NCI-H345 treated with DMSO at 0.1 percent for 48 hours (cell line): ENCODE data around the gene CCSER1.

Source experiments
- DNase-seq: peaks from one replicate; lab custom pipeline; 2025; ENCODE audit not compliant: unreplicated experiment; lab: John Stamatoyannopoulos, UW

CCSER1 gene

DNA sequence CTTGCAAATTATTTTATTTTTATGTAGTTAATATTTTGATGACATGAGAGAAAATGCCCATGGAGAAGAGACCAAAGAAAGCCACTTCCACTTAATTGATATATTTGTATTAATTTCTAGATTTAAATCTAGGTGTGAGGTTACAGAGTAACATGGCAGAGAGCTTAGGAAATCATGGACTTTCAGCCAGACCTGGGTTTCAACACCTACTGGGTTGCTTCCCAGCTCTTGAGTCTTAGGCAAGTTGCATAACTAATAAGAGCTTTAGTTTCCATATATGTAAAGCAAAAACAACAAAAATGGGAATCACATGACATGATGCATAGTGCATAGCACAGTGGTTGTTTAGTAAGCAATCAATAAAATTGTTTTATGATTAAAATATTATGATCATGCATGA, 413.3 kb downstream of the CCSER1 start:
- no peak for DNase-seq

DNA sequence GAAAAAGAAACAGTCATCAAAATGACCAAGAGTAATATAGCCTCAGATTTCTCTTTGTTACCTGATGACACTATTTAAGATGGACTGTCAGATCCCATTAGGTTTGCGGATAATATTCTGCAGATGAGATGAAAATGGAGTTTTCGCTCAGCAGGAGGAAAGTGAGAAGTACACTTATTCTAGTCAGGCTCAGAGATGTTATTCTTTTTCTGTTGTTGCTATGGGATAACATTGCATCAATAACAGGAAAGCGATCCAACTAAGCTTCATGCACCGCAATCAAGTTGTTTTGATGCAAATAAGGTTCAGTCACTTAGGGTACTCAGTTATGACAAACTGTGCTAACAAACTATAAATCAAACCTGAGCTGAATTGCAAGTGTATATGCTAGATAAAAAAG, 415.0 kb downstream of the CCSER1 start:
- DNase-seq = no peak

DNA sequence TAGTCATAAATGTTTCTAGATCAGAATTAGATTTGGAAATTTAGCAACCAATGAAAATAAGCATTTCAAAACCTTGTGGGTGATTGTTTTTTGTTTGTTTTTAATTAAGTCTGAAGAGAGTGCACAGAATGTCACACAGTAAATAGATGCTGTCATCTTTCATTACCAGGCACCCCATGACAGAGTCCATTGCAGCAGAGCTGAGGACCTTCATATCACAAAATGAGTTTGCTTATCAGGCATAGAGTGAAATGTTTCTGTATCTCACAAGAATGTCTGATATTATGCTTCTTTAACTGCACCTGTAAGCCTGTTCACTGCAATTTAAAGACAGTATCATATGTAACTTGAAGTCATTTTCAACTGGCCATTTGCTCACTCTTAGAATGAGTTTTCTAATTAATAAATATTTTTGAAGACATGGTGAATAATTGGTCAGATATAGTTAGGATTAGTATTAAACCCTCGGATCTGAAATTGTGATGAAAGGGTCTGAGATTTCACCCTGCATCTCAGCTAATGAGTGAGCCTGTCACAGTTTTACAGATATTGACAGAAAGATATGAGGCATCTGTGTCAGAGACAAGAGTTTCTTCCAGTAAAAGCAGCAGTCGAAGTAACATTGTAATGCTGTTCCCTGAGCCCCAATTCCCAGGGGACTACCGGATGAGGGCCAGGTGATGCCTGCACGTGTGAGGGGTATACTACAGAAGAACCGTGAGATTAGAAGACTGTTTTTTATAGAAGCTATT, 416.4 kb downstream of the CCSER1 start:
- DNase-seq = no peak

DNA sequence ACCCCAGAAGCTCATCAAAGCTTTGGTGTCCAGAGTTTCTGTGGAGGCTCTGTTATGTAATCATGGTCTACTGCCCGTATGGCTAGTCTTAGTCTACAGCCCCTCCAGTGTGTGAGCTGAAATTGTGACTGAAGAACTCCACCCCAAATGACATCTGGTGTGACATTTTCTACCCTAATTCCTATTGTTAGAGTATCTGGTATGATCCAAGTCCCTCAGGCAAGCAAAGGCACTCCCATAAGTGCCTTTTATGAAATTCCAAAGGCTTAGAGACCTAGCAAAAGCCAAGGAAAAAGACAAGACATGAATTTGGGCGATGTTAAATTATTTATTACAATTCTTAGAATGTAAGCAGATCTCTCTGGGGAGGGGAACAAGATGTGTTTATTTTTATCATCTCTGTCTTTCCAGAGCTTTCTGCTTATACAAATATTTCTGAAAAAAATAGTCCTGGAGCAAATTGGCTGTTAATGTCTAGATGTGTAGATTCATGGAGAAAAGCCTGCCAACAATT, 417.4 kb downstream of the CCSER1 start:
- DNase-seq = no peak

DNA sequence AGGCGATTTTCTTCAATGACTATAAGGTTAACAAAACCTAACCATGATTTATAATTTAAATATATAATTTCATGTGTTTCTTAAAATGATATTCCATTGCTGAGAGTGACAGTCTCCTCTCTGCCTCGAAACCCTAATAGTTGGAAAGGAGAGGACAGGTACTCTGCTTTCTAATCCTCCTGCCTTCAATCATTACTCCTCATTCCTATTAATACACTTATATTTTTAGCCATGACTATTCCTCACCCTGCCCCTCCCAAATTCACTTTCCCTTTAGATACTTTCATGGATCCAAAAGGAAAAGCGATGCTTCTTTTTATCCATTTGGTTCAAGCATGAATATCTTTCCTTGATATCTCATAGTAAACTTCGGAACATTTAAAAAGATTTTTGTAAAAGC, 418.2 kb downstream of the CCSER1 start:
- no peak for DNase-seq

DNA sequence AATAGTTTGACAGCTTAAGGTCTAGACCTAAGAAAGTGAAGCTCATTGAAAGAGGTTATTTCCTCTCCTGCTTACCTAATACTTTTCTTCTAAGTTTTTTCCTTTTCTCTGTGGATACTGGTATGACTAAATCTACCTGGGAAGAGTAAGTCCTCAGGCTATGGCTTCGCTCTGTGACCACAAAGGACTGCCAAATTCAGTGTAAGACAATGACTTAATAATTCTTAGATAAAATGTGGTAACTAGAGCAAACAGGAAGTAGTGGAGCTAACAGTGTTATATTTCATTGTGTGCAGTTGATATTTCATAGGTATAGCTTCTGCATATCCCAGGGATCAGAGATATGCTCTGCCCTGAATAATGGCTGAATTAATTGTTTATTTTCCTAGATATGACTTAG, 418.9 kb downstream of the CCSER1 start:
- DNase-seq = no peak

DNA sequence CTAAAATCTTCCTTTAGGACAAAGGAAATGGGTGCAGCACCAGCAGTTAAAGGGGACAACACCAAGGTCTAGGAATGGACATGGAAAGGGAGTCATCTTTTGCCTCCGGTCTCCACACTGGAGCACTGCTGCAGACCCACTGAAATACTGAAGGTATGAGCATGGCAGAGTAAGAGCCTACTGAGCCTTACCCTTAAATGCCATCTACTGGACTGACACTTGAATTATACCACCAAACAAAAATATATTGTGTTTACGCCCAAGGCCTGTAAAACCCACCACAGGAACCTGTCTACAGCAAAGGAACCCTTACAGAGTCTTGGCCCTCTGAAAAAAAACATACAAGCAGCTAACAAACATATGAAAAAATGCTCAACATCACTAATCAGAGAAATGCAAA, 443.4 kb downstream of the CCSER1 start:
- DNase-seq = no peak

DNA sequence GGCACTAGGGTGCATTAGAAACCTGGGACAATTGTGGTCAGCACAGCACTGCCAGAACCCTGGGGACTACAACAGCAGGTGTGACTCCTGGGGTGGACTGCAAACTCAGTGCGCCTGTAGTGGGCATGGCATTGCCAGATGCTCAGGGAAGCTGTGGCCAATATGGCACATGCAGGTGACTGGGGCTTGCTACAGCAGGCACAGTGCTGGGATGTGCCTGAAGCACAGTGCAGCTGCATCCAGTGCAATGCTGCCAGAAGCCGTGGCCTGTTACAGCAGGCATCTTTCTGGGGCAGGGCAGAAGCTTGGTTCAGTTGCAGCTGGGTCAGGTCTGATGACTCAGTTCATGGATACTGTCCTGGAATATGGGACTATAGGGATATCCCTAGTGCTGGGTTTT, 445.8 kb downstream of the CCSER1 start:
- DNase-seq = no peak

DNA sequence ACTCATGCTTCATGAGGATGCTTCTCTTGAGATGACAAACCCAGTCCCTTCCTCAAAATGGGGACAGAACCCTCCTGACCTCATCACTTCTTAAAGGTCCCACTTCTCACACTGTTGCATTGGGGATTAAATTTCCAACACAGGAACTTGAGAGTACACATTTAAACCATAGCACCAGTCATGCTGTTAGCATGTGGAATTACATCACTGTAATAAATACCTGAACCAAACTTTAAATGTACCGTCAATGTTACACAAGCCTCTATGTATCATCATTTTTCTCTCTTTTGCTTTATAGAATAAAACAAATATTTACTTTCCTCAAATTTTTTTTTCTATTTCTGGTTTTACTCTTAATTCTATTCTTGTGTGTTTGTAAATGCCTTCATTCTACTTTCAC, 448.2 kb downstream of the CCSER1 start:
- no peak for DNase-seq

DNA sequence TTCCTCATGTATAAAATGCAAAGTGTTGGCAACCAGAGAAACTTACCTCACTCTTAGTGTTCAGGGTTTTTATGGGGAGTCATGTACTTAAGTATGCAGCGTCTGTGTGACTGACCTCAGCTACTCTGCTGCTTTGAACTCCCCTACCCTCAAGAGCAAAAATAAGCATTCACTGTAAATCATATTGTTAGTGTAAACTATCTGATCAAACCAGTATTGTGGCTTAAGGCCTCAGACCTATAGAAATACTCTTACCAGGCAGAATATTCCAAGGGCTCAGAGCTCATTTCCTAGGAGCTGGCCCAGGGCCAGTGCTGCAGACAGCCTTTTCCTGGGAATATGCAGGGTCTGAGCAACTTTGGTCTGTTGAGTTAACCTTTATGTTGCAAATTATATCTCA, 453.1 kb downstream of the CCSER1 start:
- DNase-seq = no peak

DNA sequence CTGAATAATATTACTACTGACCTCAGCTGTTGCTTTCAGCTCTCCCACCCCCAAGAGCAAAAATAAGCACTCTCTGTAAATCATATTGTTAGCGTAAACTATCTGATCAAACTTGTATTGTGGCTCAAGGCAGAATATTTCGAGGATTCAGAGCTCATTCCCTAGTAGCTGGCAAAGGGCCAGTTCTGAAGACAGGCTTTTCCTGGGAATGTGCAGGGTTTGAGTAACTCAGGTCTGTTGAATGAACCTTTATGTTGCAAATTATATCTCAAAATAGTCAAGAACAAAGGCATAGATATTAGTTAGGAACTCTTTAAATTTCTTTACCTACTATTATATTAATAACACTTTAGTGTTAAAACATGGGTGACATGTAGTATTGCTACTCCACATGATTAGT, 454.9 kb downstream of the CCSER1 start:
- no peak for DNase-seq

DNA sequence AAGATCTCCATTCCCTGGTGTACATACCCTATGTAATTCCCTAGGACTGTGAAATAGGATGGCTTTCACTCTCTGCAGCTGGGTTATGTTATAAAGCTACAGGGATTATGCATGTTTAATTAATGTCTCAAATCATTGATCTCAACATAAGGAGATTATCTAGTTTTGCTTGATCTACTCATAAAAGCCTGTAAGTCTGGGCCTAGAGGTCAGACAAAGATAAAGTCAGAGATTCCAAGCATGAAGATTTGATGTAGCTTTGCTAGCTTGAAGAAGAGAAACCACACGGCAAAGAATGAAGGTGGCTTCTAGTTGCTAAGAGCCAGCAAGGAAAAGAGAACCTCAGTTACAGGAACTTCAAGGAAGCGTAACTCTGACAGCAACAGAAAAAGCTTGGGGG, 456.9 kb downstream of the CCSER1 start:
- DNase-seq = no peak

DNA sequence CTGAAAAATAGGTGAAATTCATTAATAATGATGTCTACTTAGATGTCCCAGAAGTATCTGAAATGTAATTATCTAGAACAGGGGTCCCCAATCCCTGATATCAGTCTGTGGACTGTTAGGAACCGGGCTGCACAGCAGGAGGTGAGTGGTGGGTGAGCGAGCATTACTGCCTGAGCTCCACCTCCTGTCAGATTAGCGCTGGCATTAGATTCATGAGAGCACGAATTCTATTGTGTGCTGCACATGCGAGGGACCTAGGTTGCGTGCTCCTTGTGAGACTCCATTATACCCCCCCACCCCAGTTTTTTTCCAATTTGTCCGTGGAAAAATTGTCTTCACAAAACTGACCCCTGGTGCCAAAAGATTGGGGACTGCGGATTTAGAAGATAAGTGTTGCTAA, 458.8 kb downstream of the CCSER1 start:
- no peak for DNase-seq

DNA sequence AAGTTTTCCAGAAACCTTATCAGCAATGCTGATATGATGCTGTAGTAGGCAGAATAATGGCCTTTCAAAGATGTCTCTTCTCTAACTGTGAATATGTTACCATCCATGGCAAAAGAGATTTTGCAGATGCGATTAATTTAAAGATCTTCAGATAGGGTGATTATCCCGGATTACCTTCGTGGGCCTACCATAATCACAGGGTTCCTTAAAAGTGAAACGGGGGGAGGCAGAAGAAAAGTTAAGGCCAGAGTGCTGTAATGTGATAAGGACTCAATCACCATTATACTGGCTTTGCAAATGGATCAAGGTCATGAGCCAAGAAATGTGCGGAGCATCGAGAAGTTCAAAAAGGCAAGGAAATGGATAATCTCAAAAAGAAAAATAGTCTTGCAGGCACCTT, 459.6 kb downstream of the CCSER1 start:
- DNase-seq = no peak

DNA sequence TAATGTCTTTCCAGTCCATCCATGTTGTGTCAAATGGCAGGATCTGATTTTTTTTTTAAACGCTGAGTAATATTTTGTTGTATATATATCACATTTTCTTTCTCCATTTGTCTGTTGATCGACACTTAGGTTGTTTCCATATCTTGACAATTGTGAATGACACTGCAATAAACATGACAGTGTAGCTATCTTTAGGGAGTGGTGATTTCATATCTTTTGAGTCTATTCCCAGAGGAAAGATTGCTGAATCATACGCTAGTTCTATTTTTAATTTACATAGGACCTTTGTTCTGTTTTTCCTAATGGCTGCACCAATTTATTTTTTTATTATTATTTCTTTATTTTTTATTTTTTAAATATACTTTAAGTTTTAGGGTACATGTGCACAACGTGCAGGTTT, 470.7 kb downstream of the CCSER1 start:
- no peak for DNase-seq

DNA sequence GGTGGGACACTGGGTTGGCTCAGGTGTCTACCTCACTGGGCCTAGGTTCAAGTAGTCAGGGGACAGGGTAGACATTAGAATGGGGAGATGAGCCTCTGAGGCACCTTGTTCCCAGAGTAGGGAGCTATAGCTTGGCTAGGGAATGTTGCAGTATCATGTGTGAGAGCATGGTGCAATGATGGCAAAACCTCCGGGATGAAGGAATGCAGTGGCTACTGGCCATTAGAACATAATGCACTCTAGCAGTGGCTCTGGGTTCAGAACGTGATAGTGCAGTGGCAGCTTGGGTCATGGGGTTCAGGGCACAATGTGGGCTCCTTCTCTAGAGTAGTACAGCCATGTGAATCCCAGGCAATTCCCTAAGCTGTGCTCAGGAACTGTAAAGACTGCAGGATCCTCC, 471.5 kb downstream of the CCSER1 start:
- no peak for DNase-seq

DNA sequence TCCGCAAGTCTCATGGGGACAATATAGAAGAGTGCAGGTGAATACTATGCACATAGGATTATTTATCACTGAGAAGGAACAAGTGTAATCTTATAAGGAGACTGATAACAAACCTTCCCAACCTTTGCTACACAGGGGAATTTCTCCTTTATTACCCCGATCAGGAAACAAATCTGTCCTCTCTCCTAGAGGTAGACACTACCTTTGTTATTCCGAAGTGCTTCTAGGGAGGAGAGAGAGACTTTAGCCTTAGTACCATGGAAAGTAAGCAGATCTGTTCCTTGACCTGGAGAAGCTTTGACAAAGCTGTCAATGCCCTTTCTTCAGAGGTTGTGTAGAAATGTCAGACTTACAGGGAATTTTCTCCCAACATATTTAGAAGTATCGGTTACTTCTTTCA, 475.5 kb downstream of the CCSER1 start:
- no peak for DNase-seq

DNA sequence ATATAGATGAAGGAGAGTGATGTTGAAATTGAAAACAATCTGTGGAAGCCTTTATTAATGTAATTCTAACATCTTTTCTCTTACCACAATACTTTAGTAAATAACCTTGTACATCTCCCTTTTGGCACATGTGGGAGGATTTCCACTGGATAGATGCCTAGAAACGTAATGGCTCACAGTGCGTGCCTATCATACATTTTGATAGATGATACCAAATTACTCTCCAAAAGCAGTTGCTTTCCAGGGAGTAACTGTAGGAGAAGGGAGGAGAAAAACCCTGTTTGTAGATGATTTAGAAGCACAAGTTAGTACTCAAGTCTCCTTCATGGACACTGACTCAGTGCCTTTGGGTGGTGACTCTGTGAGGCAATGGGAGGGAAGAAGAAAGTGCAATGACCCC, 476.3 kb downstream of the CCSER1 start:
- DNase-seq = no peak

DNA sequence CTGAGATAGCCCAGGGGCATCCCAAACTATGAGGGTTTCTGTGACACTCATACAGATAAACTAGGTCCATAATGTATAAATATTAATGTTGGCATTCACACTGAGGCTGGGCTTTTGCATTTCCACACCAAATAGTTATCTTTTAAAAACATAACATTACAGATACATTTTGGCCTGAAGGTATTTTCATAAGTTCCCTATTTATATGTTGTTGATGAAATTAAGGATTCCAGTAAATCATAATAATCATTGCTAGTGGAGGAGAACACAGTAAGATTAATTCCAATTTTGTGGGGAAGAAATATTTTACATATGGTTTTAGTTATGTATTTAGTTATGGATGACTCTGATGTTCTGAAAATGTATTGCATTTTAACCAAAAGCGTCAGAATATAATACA, 479.6 kb downstream of the CCSER1 start:
- no peak for DNase-seq

DNA sequence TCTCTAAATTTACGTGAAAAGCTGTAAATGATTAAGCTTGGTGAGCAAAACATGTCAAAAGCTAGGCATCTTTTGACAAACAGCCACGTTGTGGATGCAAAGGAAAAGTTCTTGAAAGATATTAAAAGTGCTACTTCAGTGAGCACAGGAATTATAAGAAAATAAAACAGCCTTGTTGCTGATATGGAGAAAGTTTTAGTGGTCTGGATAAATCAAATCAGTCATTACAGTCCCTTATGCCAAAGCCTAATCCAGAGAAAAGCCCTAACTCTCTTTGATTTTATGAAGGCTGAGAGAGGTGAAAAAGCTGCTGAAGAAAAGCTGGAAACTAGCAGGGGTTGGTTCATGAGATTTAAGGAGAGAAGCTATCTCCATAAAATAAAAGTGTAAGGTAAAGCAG, 487.2 kb downstream of the CCSER1 start:
- no peak for DNase-seq

DNA sequence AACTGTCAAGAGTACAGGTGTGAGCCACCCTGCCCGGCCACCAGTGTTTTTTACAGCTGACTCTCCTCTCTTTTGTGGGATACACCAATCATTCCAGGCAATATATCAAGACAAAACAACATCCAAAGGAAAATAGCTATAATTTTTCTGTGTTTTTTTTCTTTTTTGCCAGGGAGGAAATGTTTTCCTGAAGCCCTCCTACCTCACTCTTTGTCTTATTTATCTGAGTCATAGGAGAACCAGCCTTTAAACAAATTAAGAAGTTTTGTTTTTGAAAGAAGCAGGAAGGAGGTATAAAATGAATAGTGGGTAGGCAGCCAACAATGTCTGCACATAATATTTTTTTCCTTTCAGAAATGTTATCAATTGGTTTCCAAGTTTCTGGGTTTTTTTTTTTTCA, 493.9 kb downstream of the CCSER1 start:
- no peak for DNase-seq

DNA sequence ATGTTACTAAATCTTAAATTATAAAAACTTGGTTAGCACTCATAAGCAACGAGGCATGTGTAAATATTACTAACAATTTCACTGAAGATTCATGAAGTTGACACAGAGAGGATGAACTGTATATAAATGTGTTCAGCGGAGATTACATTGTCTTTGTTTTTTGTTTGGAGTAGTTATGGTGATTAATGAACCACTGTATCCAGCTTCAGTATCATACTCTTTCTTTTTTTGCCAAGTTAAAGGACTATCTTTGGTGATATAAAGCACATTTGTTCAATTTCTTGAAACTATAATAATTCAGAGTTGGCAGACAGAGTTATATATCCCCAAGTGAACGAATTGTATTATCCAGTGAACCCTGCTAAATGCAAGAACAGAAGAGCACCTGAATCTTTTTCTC, 497.6 kb downstream of the CCSER1 start:
- DNase-seq = no peak

DNA sequence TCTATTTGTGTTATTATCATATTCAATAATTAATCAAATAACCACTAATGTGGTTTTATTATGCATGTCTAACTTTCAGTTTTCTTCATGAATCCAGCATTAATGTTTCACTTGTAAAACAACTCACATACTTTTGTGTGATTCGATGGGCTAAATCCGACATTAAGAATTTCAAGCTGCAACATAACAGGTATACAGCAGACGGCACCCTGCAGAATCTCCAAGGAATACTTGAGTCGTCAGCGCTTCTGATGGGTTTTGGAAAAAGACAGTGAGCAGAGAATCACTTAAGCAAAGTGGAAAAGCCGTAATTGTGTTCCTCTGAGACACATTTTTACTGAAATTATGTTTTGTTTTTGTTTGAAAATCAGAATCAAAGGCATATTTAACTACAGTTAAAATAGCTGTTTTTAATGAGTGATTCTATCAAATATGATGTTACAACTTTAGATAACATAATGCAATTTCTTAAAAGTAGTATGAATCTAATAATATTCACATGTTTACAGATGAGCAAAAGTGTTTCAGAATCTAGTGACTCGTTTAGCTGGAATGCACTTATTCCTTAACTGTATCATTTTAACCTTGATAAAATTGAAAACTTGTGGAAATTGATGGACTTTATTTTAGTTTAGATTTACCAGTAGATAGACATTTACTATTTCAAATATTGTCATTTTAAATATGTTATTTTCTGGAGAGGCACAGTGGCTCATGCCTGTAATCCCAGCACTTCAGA, 514.8 kb downstream of the CCSER1 start:
- no peak for DNase-seq
